Measurements from ENCODE around the gene NECTIN1. TPM values are rescaled to one million over a fixed set of nuclear protein-coding genes. Genes with fewer than 3 reads are reported as not detected.

The NECTIN1 gene
- total RNA-seq, 3 donors from 2014 or later: 19.6 to 48.9 (median 45.1) TPM

DNA sequence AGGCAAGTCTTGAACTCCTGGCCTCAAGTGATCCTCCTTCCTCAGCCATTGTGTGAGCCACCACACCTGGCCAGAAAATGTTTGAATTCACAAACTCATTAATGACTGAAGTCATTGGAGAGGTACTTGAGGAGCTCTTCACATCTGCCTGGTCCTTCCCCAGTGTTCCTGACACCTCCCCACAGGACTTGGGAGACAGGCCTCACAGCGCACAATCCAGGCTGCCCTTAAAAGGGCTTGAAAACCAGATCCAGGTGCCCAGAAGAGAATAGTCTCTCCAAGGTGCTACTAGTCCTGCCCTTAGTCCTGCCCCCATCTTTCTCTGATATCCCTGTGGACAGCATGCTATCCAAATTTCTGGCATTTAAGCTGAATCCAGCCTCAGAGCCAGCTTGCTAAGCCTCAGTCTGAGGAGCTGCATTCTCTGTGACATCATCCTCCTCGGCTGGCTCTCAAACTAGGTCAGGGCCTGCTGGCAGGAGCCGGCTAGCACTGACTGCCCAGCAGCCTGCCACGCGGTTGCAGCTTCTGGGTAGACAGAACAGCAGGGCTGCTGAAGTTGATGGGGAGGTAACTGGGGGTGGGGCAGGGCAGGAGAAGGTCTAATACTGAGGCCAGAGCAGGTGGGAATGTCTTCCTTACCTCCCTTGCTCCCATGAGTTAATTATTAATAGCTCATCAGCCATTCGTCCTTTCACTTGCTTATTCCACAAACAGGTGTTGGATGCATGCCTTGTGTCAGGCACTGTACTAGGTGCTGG, 35.3 kb upstream of the NECTIN1 start:
- Histone ChIP-seq H3K4me3 (no peak overlapping the region), H3K36me3 (ENCODE audit: low read depth) (no peaks in the 10 kb centered on the region), H3K9me3 (no peaks in the 10 kb centered on the region), H3K4me1 (ENCODE audit: low read depth) (peaks cover under 1% of the 10 kb centered on the region)
- TF ChIP-seq, protein P1, sequence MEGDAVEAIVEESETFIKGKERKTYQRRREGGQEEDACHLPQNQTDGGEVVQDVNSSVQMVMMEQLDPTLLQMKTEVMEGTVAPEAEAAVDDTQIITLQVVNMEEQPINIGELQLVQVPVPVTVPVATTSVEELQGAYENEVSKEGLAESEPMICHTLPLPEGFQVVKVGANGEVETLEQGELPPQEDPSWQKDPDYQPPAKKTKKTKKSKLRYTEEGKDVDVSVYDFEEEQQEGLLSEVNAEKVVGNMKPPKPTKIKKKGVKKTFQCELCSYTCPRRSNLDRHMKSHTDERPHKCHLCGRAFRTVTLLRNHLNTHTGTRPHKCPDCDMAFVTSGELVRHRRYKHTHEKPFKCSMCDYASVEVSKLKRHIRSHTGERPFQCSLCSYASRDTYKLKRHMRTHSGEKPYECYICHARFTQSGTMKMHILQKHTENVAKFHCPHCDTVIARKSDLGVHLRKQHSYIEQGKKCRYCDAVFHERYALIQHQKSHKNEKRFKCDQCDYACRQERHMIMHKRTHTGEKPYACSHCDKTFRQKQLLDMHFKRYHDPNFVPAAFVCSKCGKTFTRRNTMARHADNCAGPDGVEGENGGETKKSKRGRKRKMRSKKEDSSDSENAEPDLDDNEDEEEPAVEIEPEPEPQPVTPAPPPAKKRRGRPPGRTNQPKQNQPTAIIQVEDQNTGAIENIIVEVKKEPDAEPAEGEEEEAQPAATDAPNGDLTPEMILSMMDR (IDR thresholded peaks at IDR 0.05): no peak
- ATAC-seq: peak; percentile 69
- peak in 1 of 3 donors; percentile 27 for DNase-seq
- intact Hi-C loops (cut with DNase I, micrococcal nuclease): no loop called here

DNA sequence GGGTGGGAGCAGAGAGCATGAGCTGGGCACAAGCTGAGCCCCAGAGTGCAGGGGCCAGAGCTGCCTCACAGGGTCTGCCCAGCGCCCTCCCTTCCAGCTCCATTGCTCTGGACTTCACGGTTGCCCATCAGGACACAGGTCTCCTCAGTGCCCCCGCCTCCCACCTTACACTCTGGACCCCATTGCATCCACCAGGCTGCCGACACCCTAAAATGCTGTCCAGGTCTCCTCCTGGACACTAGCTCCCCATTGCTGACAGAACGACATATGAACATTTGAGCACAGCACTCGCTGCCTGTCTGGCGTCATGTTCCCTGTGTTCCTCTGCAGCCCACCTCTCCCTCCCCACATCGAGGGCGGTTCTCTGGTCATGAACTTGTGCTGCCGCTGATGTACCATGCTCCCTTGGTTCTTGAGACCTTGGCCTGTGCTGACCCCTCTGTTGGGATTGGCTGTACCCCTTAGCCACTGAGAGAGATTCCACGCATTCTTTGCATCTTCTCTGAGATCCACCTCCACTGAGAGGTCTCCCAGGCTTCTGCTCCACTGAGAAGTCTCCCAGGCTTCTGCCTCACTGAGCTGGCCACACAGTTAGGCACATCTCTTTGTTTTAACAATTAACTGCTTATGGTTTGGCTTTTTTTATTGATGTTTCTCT, 34.2 kb upstream of the NECTIN1 start:
- Histone ChIP-seq H3K4me3 (no peak overlapping the region), H3K4me1 (ENCODE audit: low read depth) (peaks cover 3% of the 10 kb centered on the region), H3K36me3 (ENCODE audit: low read depth) (no peaks in the 10 kb centered on the region), H3K9me3 (no peaks in the 10 kb centered on the region)
- TF ChIP-seq, protein P1 (IDR thresholded peaks at IDR 0.05): no peak
- DNase-seq (no peak), ATAC-seq (no peak)
- intact Hi-C loops (cut with DNase I, micrococcal nuclease): no loop called here

DNA sequence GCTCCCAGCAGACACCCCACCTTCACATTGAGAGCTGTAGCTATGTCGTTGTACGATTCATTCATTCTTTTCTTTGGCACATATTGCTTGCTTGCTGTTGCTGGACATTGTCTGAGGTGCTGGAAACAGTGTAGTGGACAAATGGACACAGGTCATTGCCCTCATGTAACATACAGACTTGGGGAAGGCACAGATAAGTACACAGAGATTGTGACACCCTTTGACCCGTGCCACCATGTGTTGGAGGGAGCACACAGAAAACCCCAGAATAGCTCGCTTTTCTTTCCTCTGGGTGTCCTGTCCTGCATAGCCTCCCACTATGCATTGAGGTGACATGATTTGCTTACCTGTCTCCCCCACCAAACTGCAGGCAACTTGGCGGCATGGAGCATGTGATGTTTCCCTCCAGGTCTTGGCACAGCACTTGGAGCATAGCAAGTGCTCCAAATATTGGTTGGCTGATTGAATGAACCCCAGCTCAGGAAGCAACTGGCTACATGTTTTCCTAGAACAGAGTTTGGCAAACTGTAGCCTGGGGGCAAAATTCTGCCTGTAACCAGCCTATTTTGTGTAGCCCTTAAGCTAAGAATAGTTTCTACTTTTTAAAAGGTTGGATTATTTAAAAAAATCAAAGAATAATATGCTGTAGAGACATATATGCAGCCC, 30.9 kb upstream of the NECTIN1 start:
- intact Hi-C loops (cut with DNase I, micrococcal nuclease): no loop called here
- Histone ChIP-seq H3K4me3 (no peak overlapping the region), H3K4me1 (ENCODE audit: low read depth) (peaks cover 3% of the 10 kb centered on the region), H3K36me3 (ENCODE audit: low read depth) (no peaks in the 10 kb centered on the region), H3K9me3 (no peaks in the 10 kb centered on the region)
- TF ChIP-seq, protein P1 (IDR thresholded peaks at IDR 0.05): no peak
- ATAC-seq (no peak), DNase-seq (no peak)

DNA sequence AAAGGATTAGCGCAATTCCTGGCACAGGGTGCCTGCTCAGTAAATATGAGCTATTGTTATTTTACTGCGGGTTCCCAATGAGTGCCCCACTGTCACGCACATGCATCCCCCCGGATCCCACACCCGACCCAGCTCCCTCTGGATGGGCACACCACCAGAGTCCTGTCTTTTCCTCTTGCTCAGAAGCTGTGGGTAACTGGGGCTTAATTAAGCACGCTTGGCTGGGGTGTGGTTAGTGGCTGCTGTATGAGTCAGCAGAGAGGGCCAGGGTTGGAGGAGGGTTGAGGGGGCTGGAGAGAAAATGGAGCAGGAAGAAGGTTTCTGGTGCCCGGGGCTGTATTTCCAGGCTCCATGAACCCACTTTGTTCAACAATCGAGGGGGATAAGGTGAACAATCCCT, 30.3 kb upstream of the NECTIN1 start:
- intact Hi-C loops (cut with DNase I, micrococcal nuclease): no loop called here
- peak; percentile 64 for ATAC-seq
- TF ChIP-seq, protein P1 (IDR thresholded peaks at IDR 0.05): no peak

DNA sequence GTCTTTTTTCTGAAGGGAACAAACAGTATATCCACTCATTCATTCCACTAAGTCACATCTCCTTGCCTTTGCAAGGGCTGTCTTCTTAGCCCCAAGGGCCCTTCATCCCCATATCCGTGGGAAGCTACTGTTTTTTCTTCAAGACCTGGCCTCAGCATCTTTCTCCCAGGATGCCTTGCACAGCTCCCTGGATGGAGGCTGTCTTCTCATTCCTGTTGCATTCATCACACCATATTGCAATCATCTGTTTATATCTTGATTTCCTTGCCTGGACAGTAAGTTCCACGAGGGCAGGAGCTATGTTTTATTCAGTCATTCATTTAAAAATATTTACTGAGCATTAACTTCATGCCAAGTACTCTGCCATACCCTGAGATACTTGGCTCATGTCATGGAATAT, 29.3 kb upstream of the NECTIN1 start:
- intact Hi-C loops (cut with DNase I, micrococcal nuclease): no loop called here
- no peaks in the 10 kb centered on the region for H3K9me3 ChIP-seq
- no peak for DNase-seq
- H3K4me1 ChIP-seq (ENCODE audit: low read depth): peaks cover 3% of the 10 kb centered on the region
- H3K36me3 ChIP-seq (ENCODE audit: low read depth): no peaks in the 10 kb centered on the region
- no peak for ATAC-seq
- no peak overlapping the region for H3K4me3 ChIP-seq
- TF ChIP-seq, protein P1 (IDR thresholded peaks at IDR 0.05): no peak

More for the DNA sequence above, 30.3 kb upstream of the NECTIN1 start:
- Histone ChIP-seq H3K4me1 (ENCODE audit: low read depth) (peaks cover 3% of the 10 kb centered on the region), H3K9me3 (no peaks in the 10 kb centered on the region), H3K4me3 (no peak overlapping the region), H3K36me3 (ENCODE audit: low read depth) (no peaks in the 10 kb centered on the region)
- DNase-seq: no peak
